Esophagus squamous epithelium (tissue), 4 donors: Measurements from ENCODE around the gene CDC42BPA.

Experiments
- CTCF ChIP-seq, 6 experiments: fragments of 450-650 bp in 4 of 6; fragments of 200-600 bp in 2 of 6; sonication (generic) in 2 of 6; IDR thresholded peaks; one replicate each; pipeline ENCODE4 v1.5.1; 2016 to 2019; ENCODE audit warnings: antibody characterized with exemption in 6 of 6, mild to moderate bottlenecking in 4 of 6, moderate library complexity in 4 of 6
- POLR2A ChIP-seq, 4 donors: fragments of 450-650 bp; IDR thresholded peaks; one replicate each; pipeline ENCODE4 v1.6.1; 2017; ENCODE audit warnings: antibody characterized with exemption in 4 of 4, mild to moderate bottlenecking in 4 of 4, moderate library complexity in 3 of 4

- TF ChIP-seq POLR2A (IDR thresholded peaks at IDR 0.05) (no peak), CTCF (IDR thresholded peaks at IDR 0.05) (no peak)
These were observed 240.5 kb downstream of the CDC42BPA start for GRCh38 chr1:227077783-227078182.
